Suppressor macrophage treated with lipopolysaccharide for 4 hours (primary cell): ENCODE data around the gene DEFB131A.
"Not testable (repeated sequence)": the region's sequence is repeated elsewhere in the genome, so short reads cannot be mapped to it uniquely, and the experiment has no call there.

ENCODE experiments used
- DNase-seq: peaks from one replicate; pipeline ENCODE4 v3.0.0-alpha.2; 2020

DEFB131A gene

DNA sequence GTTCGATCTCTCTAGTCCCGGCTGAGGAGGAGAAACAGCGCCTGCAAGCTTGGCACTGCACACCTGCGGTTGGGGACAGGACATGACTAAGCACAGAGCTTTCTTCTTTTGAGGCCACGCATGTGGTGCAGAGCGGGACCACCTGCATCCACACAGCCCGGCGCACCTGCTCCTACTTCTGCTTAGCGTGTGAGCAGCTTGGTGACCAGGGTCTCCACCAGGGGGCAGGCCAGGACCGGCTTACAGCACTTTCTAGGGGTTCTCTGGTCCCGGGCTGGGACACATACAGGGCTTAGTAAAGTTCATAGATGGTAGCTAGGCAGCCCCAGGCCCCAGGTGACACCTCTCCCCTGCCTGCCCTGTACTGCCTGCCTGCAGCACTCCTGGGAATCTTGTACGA lies 51.2 kb downstream of the DEFB131A start:
- DNase-seq, result peak; percentile 52

DNA sequence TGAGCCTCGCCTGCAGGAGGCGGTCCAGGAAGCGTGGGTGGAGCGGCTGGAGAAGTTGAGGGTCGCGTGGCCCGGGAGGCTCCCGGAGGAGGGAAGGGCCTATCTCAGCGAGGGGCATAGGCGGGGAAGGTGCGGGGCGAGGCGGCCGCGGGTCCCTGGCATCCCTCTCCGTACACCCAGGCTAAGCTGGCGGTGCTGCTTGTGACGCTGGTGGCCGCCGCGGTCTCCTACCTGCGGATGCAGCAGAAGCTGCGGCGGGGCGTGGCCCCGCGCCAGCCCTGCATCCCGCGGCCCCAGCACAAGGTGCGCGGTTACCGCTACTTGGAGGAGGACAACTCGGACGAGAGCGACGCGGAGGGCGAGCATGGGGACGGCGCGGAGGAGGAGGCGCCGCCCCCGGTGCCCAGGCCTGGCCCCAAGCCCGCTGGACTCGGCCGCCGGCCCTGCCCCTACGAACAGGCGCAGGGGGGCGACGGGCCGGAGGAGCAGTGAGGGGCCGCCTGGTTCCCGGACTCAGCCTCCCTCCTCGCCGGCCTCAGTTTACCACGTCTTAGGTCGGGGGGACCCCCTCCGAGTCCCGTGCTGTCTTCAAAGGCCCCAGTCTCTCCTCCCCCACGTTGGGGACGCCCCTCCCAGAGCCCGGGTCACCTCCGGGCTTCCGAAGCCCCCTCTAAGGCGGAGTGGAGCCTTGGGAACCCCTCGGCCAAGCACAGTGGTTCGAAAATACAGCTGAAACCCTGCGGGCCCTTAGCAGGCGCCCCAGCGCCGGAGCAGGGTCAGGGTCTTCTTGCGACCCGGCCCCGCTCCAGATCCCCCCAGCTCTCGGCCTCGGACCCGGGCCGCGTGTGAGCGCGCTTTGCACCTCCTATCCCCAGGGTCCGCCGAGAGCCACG lies 53.6 kb downstream of the DEFB131A start:
- DNase-seq, result not testable (repeated sequence)

DNA sequence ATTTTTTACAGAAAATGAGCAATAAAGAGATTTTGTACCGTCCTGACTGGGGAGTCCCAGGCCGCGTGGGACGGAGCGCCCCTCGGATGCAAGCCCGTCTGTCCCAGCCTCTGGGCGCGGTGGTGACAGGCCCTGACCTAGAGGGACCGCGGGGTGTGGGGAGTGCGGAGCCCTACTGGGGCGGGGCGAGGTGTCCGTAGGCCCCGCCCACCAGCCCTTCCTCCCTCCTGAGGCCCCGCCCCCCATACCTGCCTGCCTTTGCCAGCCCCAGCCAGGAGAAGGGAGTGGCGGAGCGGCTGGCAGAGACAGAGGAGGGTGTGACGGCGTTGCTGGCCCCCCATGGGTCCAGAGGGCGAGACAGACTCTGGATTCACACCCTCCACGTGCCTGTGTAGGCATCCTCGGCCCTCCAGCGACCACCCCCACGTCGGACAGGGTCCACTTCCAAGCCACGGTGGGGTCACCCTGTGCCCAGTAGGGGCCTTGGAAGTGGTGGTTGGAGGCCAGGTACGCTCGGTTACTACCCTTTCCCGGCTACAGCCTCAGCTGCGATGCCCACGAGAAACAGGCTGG lies 54.3 kb downstream of the DEFB131A start:
- DNase-seq, result not testable (repeated sequence)

DNA sequence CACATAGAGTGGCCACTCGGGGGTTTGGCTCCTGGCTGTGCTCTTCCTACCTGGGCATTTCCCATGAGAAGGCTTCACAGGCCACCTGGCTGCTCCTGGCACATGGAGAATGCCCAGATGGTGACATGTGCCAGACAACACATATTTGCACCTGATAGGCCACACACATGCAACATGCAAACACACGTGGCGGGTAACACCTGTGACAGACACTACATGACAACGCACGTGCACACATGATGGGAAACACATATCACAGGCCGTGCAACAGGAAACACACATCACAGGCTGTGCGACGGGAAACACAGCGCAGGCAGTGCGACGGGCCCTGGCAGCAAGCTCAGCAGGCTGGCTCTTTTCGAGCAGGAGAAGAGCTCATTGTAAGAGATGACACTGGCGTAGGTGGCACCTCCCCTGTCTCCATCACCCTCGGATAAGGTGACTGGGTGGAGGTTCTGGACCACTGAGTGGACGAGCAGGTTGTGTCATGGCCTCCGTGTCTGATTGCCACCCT lies 55.8 kb downstream of the DEFB131A start:
- DNase-seq, result not testable (repeated sequence)
